ENCODE measurements around the gene CDYL. TPM values are rescaled to one million over a fixed set of nuclear protein-coding genes. Genes with fewer than 3 reads are reported as not detected.
"Not testable (repeated sequence)": the region's sequence is repeated elsewhere in the genome, so short reads cannot be mapped to it uniquely, and the experiment has no call there.

Gene CDYL
- total RNA-seq, 5 donors from 2014 or later (not counting 1 experiment from before 2014, with no cell fraction given): 24.7 to 36.8 (median 30.2) TPM

DNA sequence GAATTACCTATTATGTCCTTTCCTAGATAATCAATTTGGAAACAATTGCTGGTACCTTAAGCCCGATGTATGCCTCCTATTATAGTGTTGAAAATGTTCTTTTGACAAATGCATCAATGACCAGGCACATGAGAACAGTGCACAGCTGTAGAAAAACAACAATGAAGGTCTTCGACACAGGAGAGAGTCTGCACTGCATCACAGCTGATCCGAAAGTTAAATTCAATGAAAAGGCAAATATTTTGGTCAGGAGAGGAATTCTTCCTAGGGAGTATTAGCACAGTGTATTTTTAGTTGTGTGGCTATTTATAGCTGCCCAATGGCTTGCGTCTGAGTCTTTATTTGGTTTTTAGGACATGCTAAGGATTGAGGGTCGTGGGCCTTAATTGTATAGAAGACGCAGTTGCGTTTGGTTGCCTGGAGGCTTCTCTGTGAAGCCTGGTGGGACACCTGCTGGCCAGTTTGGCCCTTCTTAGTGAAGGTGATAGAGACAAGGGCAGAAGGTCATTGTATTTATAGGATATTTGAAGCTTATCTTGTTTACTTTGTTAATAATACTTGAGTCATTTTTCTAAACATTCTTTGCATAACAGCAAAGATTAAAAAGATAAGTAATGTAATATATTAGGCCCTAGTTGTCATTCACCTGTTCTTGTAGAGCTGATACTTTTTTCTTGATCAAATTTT is 72.3 kb downstream of the CDYL start:
- H3K9me3 ChIP-seq: no peaks in the 10 kb centered on the region
- H3K4me1 Mint-ChIP-seq: peaks cover 70 to 79% (median 72%) of the 10 kb centered on the region in 3 donors
- H3K36me3 Mint-ChIP-seq: peaks cover 6% of the 10 kb centered on the region
- 89% methylated on average over 5 of the region's 7 CpGs for WGBS (ENCODE audit: insufficient coverage)
- ChIA-PET CTCF (no interaction called here), POLR2A (no interaction called here)
- no peaks in the 10 kb centered on the region for H3K36me3 ChIP-seq (ENCODE audit: control insufficient read depth in 2 of 2, extremely low read depth in 1 of 2, insufficient read depth in 1 of 2, low read length in 1 of 2)
- H3K4me1 ChIP-seq (ENCODE audit: control insufficient read depth in 1 of 2, extremely low read depth in 1 of 2, insufficient read depth in 2 of 2, low read length in 2 of 2): peaks cover 0 to 8% of the 10 kb centered on the region in 2 experiments
- no peak overlapping the region for H3K4me3 Mint-ChIP-seq
- H3K27ac ChIP-seq (ENCODE audit: low read length): no peak overlapping the region
- no peak overlapping the region for H3K27ac Mint-ChIP-seq
- H3K27me3 ChIP-seq (replicated peaks in 1 of 2; ENCODE audit: control insufficient read depth in 2 of 2, extremely low read depth in 1 of 2, insufficient read depth in 2 of 2, low read length in 1 of 2): no peaks in the 10 kb centered on the region
- H3K4me3 ChIP-seq (ENCODE audit: control insufficient read depth in 1 of 2, extremely low read depth in 1 of 2, low read length in 1 of 2): no peak overlapping the region
- H3K27me3 Mint-ChIP-seq: no peaks in the 10 kb centered on the region
- DNase-seq (peak in 3 of 35 experiments; percentile 2 to 9 (median 7)), ATAC-seq (replicated peaks in 1 of 4) (no peak)
- peaks cover 0 to 9% (median 9%) of the 10 kb centered on the region in 3 donors for H3K9me3 Mint-ChIP-seq

DNA sequence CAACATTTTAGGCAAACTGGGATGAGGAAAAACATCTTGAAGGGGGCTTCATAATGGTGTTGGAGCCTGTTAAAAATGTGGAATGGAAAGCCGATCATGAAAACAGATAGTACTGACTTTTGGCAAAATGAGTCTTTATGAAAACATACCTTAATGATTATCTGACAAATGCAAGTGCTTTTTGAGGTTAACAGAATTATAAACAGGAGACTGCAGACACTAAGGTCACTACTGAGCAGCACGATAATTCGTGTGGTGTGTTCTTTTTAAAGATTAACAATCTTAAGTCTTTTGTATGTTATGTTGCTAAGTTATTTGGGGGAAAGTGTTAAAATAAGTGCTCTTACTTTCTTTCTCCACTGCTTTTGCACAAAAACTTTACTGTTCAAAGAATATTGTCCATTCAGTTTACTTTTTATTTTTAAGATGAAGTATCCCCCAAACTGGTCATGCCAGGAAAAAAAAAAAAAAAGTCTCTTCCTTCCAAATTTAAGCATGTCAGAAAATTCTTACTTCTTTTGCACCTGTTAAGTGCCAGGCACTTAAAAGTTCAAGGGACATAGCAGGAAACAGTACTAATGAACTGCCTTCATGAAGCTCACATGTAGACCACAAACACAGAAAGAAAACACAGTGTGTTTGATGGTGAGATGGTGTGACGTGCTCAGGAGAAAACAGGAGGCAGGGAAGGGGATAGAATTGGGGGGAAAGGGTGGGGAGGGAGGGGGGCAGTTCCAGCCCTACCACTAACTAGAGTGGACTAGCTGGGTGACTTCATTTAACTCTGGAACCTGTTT is 73.2 kb downstream of the CDYL start:
- H3K36me3 Mint-ChIP-seq: peaks cover 9% of the 10 kb centered on the region
- H3K4me3 Mint-ChIP-seq: no peak overlapping the region
- H3K4me1 Mint-ChIP-seq: peaks cover 72 to 81% (median 73%) of the 10 kb centered on the region in 3 donors

GRCh38 chr6:4851035-4851434 is 74.8 kb downstream of the CDYL start:
- peaks cover 0 to 3% (median 0%) of the 10 kb centered on the region in 3 donors for H3K9me3 Mint-ChIP-seq
- WGBS (ENCODE audit: insufficient coverage): 100% methylated on average over 1 of the region's 4 CpGs
- no peak for ATAC-seq (replicated peaks in 1 of 4)

More for the DNA sequence above, 73.2 kb downstream of the CDYL start:
- H3K9me3 ChIP-seq: no peaks in the 10 kb centered on the region
- ChIA-PET CTCF (no interaction called here), POLR2A (no interaction called here)
- H3K36me3 ChIP-seq (ENCODE audit: control insufficient read depth in 2 of 2, extremely low read depth in 1 of 2, insufficient read depth in 1 of 2, low read length in 1 of 2): no peaks in the 10 kb centered on the region
- H3K27ac Mint-ChIP-seq: peak overlapping the region in 1 of 2 donors; percentile 28
- no peak overlapping the region for H3K4me3 ChIP-seq (ENCODE audit: control insufficient read depth in 1 of 2, extremely low read depth in 1 of 2, low read length in 1 of 2)
- peaks cover 0 to 13% of the 10 kb centered on the region in 2 experiments for H3K4me1 ChIP-seq (ENCODE audit: control insufficient read depth in 1 of 2, extremely low read depth in 1 of 2, insufficient read depth in 2 of 2, low read length in 2 of 2)
- H3K27ac ChIP-seq (ENCODE audit: low read length): no peak overlapping the region
- H3K27me3 ChIP-seq (replicated peaks in 1 of 2; ENCODE audit: control insufficient read depth in 2 of 2, extremely low read depth in 1 of 2, insufficient read depth in 2 of 2, low read length in 1 of 2): no peaks in the 10 kb centered on the region
- no peak for DNase-seq
- no peak for ATAC-seq (replicated peaks in 1 of 4)
- no CpG with 5 or more reads among the region's 4 CpGs for WGBS (ENCODE audit: insufficient coverage)
- peaks cover 0 to 3% (median 1%) of the 10 kb centered on the region in 3 donors for H3K9me3 Mint-ChIP-seq
- no peaks in the 10 kb centered on the region for H3K27me3 Mint-ChIP-seq

GRCh38 chr6:4852186-4852585 is 76.0 kb downstream of the CDYL start:
- H3K27me3 Mint-ChIP-seq; H3K9me3 Mint-ChIP-seq; H3K27ac ChIP-seq (ENCODE audit: low read length); H3K27ac Mint-ChIP-seq; H3K4me3 Mint-ChIP-seq; CTCF ChIA-PET; DNase-seq; H3K9me3 ChIP-seq; H3K27me3 ChIP-seq (replicated peaks in 1 of 2; ENCODE audit: control insufficient read depth in 2 of 2, extremely low read depth in 1 of 2, insufficient read depth in 2 of 2, low read length in 1 of 2); H3K4me3 ChIP-seq (ENCODE audit: control insufficient read depth in 1 of 2, extremely low read depth in 1 of 2, low read length in 1 of 2); ATAC-seq (replicated peaks in 1 of 4); H3K4me1 ChIP-seq (ENCODE audit: control insufficient read depth in 1 of 2, extremely low read depth in 1 of 2, insufficient read depth in 2 of 2, low read length in 2 of 2); H3K36me3 ChIP-seq (ENCODE audit: control insufficient read depth in 2 of 2, extremely low read depth in 1 of 2, insufficient read depth in 1 of 2, low read length in 1 of 2): not testable (repeated sequence)
- WGBS (ENCODE audit: insufficient coverage): no CpG with 5 or more reads among the region's 1 CpG
- POLR2A ChIA-PET: interaction anchor here in 1 of 2 donors (0.6 kb wide), 1 partner anchor 664 kb away, joined by 3 read pairs; no protein-coding TSS in a partner anchor
- Mint-ChIP-seq H3K4me1 (peaks cover 82 to 89% (median 84%) of the 10 kb centered on the region in 3 donors), H3K36me3 (peaks cover 25% of the 10 kb centered on the region)

More at GRCh38 chr6:4851035-4851434, 74.8 kb downstream of the CDYL start:
- ChIA-PET CTCF (no interaction called here), POLR2A (no interaction called here)
- DNase-seq: no peak
- no peak overlapping the region for H3K27ac ChIP-seq (ENCODE audit: low read length)
- Mint-ChIP-seq H3K27ac (no peak overlapping the region), H3K4me3 (no peak overlapping the region), H3K27me3 (no peaks in the 10 kb centered on the region), H3K36me3 (peaks cover 17% of the 10 kb centered on the region), H3K4me1 (peaks cover 77 to 86% (median 83%) of the 10 kb centered on the region in 3 donors)
- H3K36me3 ChIP-seq (ENCODE audit: control insufficient read depth in 2 of 2, extremely low read depth in 1 of 2, insufficient read depth in 1 of 2, low read length in 1 of 2): no peaks in the 10 kb centered on the region
- no peak overlapping the region for H3K4me3 ChIP-seq (ENCODE audit: control insufficient read depth in 1 of 2, extremely low read depth in 1 of 2, low read length in 1 of 2)
- H3K27me3 ChIP-seq (replicated peaks in 1 of 2; ENCODE audit: control insufficient read depth in 2 of 2, extremely low read depth in 1 of 2, insufficient read depth in 2 of 2, low read length in 1 of 2): no peaks in the 10 kb centered on the region
- no peaks in the 10 kb centered on the region for H3K9me3 ChIP-seq
- peaks cover 0 to 13% of the 10 kb centered on the region in 2 experiments for H3K4me1 ChIP-seq (ENCODE audit: control insufficient read depth in 1 of 2, extremely low read depth in 1 of 2, insufficient read depth in 2 of 2, low read length in 2 of 2)

- Mint-ChIP-seq H3K27me3 (no peaks in the 10 kb centered on the region), H3K4me3 (no peak overlapping the region), H3K36me3 (peaks cover 29% of the 10 kb centered on the region), H3K9me3 (peaks cover 0 to 3% (median 0%) of the 10 kb centered on the region in 3 donors), H3K27ac (no peak overlapping the region), H3K4me1 (peaks cover 83 to 89% (median 85%) of the 10 kb centered on the region in 3 donors)
- ATAC-seq (replicated peaks in 1 of 4): no peak
- CTCF ChIA-PET: no interaction called here
- no CpG with 5 or more reads among the region's 5 CpGs for WGBS (ENCODE audit: insufficient coverage)
- Histone ChIP-seq H3K4me1 (ENCODE audit: control insufficient read depth in 1 of 2, extremely low read depth in 1 of 2, insufficient read depth in 2 of 2, low read length in 2 of 2) (peaks cover 0 to 9% of the 10 kb centered on the region in 2 experiments), H3K27ac (ENCODE audit: low read length) (no peak overlapping the region), H3K27me3 (replicated peaks in 1 of 2; ENCODE audit: control insufficient read depth in 2 of 2, extremely low read depth in 1 of 2, insufficient read depth in 2 of 2, low read length in 1 of 2) (no peaks in the 10 kb centered on the region), H3K4me3 (ENCODE audit: control insufficient read depth in 1 of 2, extremely low read depth in 1 of 2, low read length in 1 of 2) (no peak overlapping the region), H3K36me3 (ENCODE audit: control insufficient read depth in 2 of 2, extremely low read depth in 1 of 2, insufficient read depth in 1 of 2, low read length in 1 of 2) (peaks cover 0 to 3% of the 10 kb centered on the region in 2 donors), H3K9me3 (no peaks in the 10 kb centered on the region)
- DNase-seq: no peak
- POLR2A ChIA-PET: interaction anchor here in 1 of 2 donors (0.6 kb wide), 1 partner anchor 665 kb away, joined by 3 read pairs; no protein-coding TSS in a partner anchor
Observed at GRCh38 chr6:4852938-4853337, 76.7 kb downstream of the CDYL start.

- Mint-ChIP-seq H3K27me3 (no peaks in the 10 kb centered on the region), H3K4me3 (no peak overlapping the region), H3K36me3 (peaks cover 31% of the 10 kb centered on the region), H3K9me3 (peaks cover 0 to 3% (median 0%) of the 10 kb centered on the region in 3 donors), H3K27ac (no peak overlapping the region), H3K4me1 (peaks cover 84 to 88% (median 84%) of the 10 kb centered on the region in 3 donors)
- ATAC-seq (replicated peaks in 1 of 4) (no peak), DNase-seq (no peak)
- no peak overlapping the region for H3K4me3 ChIP-seq (ENCODE audit: control insufficient read depth in 1 of 2, extremely low read depth in 1 of 2, low read length in 1 of 2)
- no peaks in the 10 kb centered on the region for H3K27me3 ChIP-seq (replicated peaks in 1 of 2; ENCODE audit: control insufficient read depth in 2 of 2, extremely low read depth in 1 of 2, insufficient read depth in 2 of 2, low read length in 1 of 2)
- ChIA-PET POLR2A (interaction anchor here in 1 of 2 donors (0.6 kb wide), 1 partner anchor 730 kb away, joined by 3 read pairs; no protein-coding TSS in a partner anchor), CTCF (no interaction called here)
- no peak overlapping the region for H3K27ac ChIP-seq (ENCODE audit: low read length)
- peaks cover 0 to 3% of the 10 kb centered on the region in 2 donors for H3K36me3 ChIP-seq (ENCODE audit: control insufficient read depth in 2 of 2, extremely low read depth in 1 of 2, insufficient read depth in 1 of 2, low read length in 1 of 2)
- peaks cover 0 to 9% of the 10 kb centered on the region in 2 experiments for H3K4me1 ChIP-seq (ENCODE audit: control insufficient read depth in 1 of 2, extremely low read depth in 1 of 2, insufficient read depth in 2 of 2, low read length in 2 of 2)
- no peaks in the 10 kb centered on the region for H3K9me3 ChIP-seq
- 89% methylated on average over 4 of the region's 4 CpGs for WGBS (ENCODE audit: insufficient coverage)
Observed at GRCh38 chr6:4853349-4853748, 77.1 kb downstream of the CDYL start.
